Gastrocnemius medialis (tissue), 4 donors: ENCODE data around the gene SRPK2.

ENCODE experiments used
- CTCF ChIP-seq, 5 experiments: fragments of 450-650 bp in 3 of 5; fragments of 200-600 bp in 2 of 5; sonication (generic) in 2 of 5; IDR thresholded peaks in 4 of 5; conservative IDR thresholded peaks in 1 of 5; 1 replicate in 4 of 5; 2 replicates in 1 of 5; pipeline ENCODE4 v1.5.1; 2016 to 2019; ENCODE audit warnings: antibody characterized with exemption in 5 of 5, mild to moderate bottlenecking in 3 of 5, moderate library complexity in 3 of 5
- POLR2A ChIP-seq, 2 donors: fragments of 450-650 bp; IDR thresholded peaks; one replicate each; pipeline ENCODE4 v1.6.1; 2017; ENCODE audit warnings: antibody characterized with exemption in 2 of 2, mild to moderate bottlenecking in 2 of 2, moderate library complexity in 2 of 2

DNA sequence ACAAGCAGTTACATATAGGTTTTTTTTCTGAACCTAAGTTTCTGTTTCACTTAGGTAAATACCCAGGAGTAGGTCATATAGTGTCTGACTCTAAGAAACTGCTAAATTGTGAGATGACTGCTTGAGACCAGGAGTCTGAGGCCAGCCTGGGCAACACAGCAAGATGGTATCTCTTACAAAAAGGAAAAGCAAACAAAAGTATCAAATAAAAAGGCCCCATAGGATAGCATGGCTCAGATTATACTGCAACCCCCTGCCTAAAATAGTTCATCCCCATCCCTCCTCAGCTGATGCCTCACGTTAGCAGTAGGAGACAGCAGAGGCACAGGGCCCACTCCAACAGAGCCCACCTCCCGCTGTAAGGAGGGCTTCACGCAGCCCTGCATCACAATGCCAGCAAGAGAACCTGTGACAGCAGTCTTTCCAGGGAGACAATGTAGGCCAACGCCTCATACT, 90.3 kb downstream of the SRPK2 start:
- TF ChIP-seq CTCF (IDR thresholded peaks at IDR 0.05 in 4 of 5, conservative IDR thresholded peaks at IDR 0.05 in 1 of 5) (no peak), POLR2A (IDR thresholded peaks at IDR 0.05) (no peak)
